GM12878 (cell line): Measurements from ENCODE around the gene TCF12. TPM values are rescaled to one million over a fixed set of nuclear protein-coding genes. Genes with fewer than 3 reads are reported as not detected.

Experiments used
- ATAC-seq: fragments of 200-7000 bp; cut with Tn5 transposase; 3 replicates; pipeline ENCODE4 v1.9.1; 2020; ENCODE audit warnings: mild to moderate bottlenecking, moderate library complexity
- BruUV-seq: library from RNA; stranded (reverse); fragments of 400-500 nt; replicated peaks from 2 replicates; lab custom pipeline; 2021; lab: Mats Ljungman, UMichigan
- CTCF ChIA-PET: fragments of 300-600 bp; sonication (Branson Sonifier 250); formaldehyde crosslinking; extraction: SDS; loops from one replicate; lab custom pipeline; 2021; ENCODE audit warnings: inconsistent platforms; lab: Yijun Ruan, JAX
- POLR2A ChIA-PET: fragments of 350-600 bp; formaldehyde crosslinking; extraction: SDS; loops from one replicate; lab custom pipeline; 2021; ENCODE audit warnings: inconsistent platforms; lab: Charles Lee
- RAD21 ChIA-PET: fragments of 300-600 bp; sonication (Branson Sonifier 250); formaldehyde crosslinking; loops from one replicate; lab custom pipeline; 2023; ENCODE audit warnings: antibody characterized with exemption; ENCODE audit not compliant: unreplicated experiment; lab: Charles Lee
- SMC1A ChIA-PET: fragments of 300-600 bp; sonication (Branson Sonifier 250); formaldehyde crosslinking; loops from one replicate; lab custom pipeline; 2023; ENCODE audit not compliant: unreplicated experiment, uncharacterized antibody; lab: Charles Lee
- DNase-seq: peaks from one replicate; pipeline ENCODE4 v3.0.0-alpha.2; 2011; ENCODE audit warnings: low read depth, low spot score
- FAIRE-seq: peaks from 3 replicates; lab custom pipeline; 2011; peaks lifted over from hg19 to GRCh38; lab: Jason Lieb, UNC
- H2AFZ ChIP-seq: 2 replicates; pipeline ENCODE4 v1.6.0; 2011; ENCODE audit warnings: low read depth, low read length, control low read depth; ENCODE audit not compliant: control insufficient read depth
- H3K27ac ChIP-seq: 2 replicates; pipeline ENCODE4 v1.5.1; 2011; ENCODE audit warnings: control low read depth; ENCODE audit not compliant: control insufficient read depth, insufficient read depth
- H3K27me3 ChIP-seq, 2 experiments: replicated peaks in 1 of 2; 2 replicates each; pipeline versions ENCODE4 v1.6.0 to v1.6.1; 2011; ENCODE audit warnings: low read length in 1 of 2; ENCODE audit not compliant: control insufficient read depth in 2 of 2, insufficient read depth in 2 of 2
- H3K36me3 ChIP-seq, 2 experiments: 2 replicates each; pipeline ENCODE4 v1.5.1; 2011; ENCODE audit warnings: low read length in 1 of 2; ENCODE audit not compliant: control insufficient read depth in 2 of 2, insufficient read depth in 2 of 2
- H3K4me1 ChIP-seq: 2 replicates; pipeline ENCODE4 v1.6.1; 2011; ENCODE audit warnings: mild to moderate bottlenecking, low read length, moderate library complexity, mixed read lengths; ENCODE audit not compliant: control insufficient read depth, insufficient read depth
- H3K4me2 ChIP-seq: 2 replicates; pipeline ENCODE4 v1.6.0; 2011; ENCODE audit warnings: control low read depth; ENCODE audit not compliant: control insufficient read depth, insufficient read depth
- H3K4me3 ChIP-seq: fragments of 200-600 bp; sonication (generic); 2 replicates; pipeline ENCODE4 v1.5.1; 2016
- H3K79me2 ChIP-seq: 2 replicates; pipeline ENCODE4 v1.6.0; 2011; ENCODE audit warnings: low read length; ENCODE audit not compliant: control insufficient read depth, insufficient read depth
- H3K9ac ChIP-seq: 2 replicates; pipeline ENCODE4 v1.8.0; 2011; ENCODE audit warnings: low read length, control low read depth, mixed read lengths; ENCODE audit not compliant: control insufficient read depth, insufficient read depth
- H3K9me3 ChIP-seq: replicated peaks from 3 replicates; pipeline ENCODE4 v1.5.1; 2011; ENCODE audit warnings: mild to moderate bottlenecking, low read length; ENCODE audit not compliant: control insufficient read depth, insufficient read depth
- H4K20me1 ChIP-seq: 2 replicates; pipeline ENCODE4 v1.6.0; 2011; ENCODE audit not compliant: control insufficient read depth, insufficient read depth
- BMI1 ChIP-seq: fragments of 450-650 bp; IDR thresholded peaks from 2 replicates; pipeline ENCODE4 v1.6.1; 2016; ENCODE audit warnings: mild to moderate bottlenecking, moderate library complexity, borderline replicate concordance
- CEBPB ChIP-seq, 2 experiments: fragments of 150-350 bp in 1 of 2; IDR thresholded peaks; 2 replicates each; pipeline ENCODE4 v1.6.1; 2012 to 2014; ENCODE audit warnings: low read depth in 2 of 2, low read length in 2 of 2, borderline replicate concordance in 1 of 2, inconsistent platforms in 1 of 2
- CREM ChIP-seq: IDR thresholded peaks from 2 replicates; pipeline ENCODE4 v1.6.1; 2014; ENCODE audit warnings: antibody characterized with exemption, low read depth
- FOXM1 ChIP-seq: IDR thresholded peaks from 2 replicates; pipeline ENCODE4 v1.6.1; 2012; ENCODE audit warnings: low read depth, mild to moderate bottlenecking, inconsistent platforms, low read length, moderate library complexity
- IRF4 ChIP-seq: IDR thresholded peaks from 2 replicates; pipeline ENCODE4 v1.6.1; 2011; ENCODE audit warnings: low read depth, low read length
- MTA3 ChIP-seq: IDR thresholded peaks from 2 replicates; pipeline ENCODE4 v1.6.1; 2012; ENCODE audit warnings: low read length, inconsistent platforms, borderline replicate concordance
- NFYB ChIP-seq: IDR thresholded peaks from 2 replicates; pipeline ENCODE4 v1.6.1; 2011; ENCODE audit warnings: low read depth, mild to moderate bottlenecking, low read length, improper control_type of control experiment, moderate library complexity; ENCODE audit not compliant: insufficient read depth
- RFX5 ChIP-seq: IDR thresholded peaks from 2 replicates; pipeline ENCODE4 v1.6.1; 2011; ENCODE audit warnings: low read depth, low read length, improper control_type of control experiment
- STAT1 ChIP-seq: fragments of 450-650 bp; conservative IDR thresholded peaks from 2 replicates; pipeline ENCODE4 v1.6.1; 2014; ENCODE audit warnings: antibody characterized with exemption, mild to moderate bottlenecking
- USF2 ChIP-seq: IDR thresholded peaks from 2 replicates; pipeline ENCODE4 v1.6.1; 2011; ENCODE audit warnings: low read depth, low read length, improper control_type of control experiment, borderline replicate concordance
- YY1 ChIP-seq: IDR thresholded peaks from 2 replicates; pipeline ENCODE4 v1.6.1; 2011; ENCODE audit warnings: low read depth, mild to moderate bottlenecking, low read length
- ZBTB40 ChIP-seq: fragments of 450-650 bp; IDR thresholded peaks from 2 replicates; pipeline ENCODE4 v1.6.1; 2016; ENCODE audit warnings: mild to moderate bottlenecking, moderate library complexity, borderline replicate concordance
- WGBS: methylation state at CpG from one replicate; pipeline ENCODE4 v1.1.6; 2016; ENCODE audit warnings: low lambda C conversion rate; ENCODE audit not compliant: insufficient replicate concordance, insufficient coverage; ENCODE audit errors: missing lambda C conversion rate; 5-methylcytosine and 5-hydroxymethylcytosine counted together
- in situ Hi-C: fragments of 300-500 bp; cut with MboI; formaldehyde crosslinking; loops from 9 replicates; pipeline ENCODE4 v1.14.3; 2018; ENCODE audit warnings: mixed read lengths
- intact Hi-C: fragments of 100-400 bp; cut with micrococcal nuclease; formaldehyde crosslinking; loops from one replicate; pipeline ENCODE4 v1.14.2; 2022; ENCODE audit not compliant: unreplicated experiment
- polyA plus RNA-seq, 11 experiments: library from polyadenylated mRNA; depleted of rRNA in 4 of 11; unstranded in 6 of 11; stranded (reverse) in 5 of 11; fragments of >200 nt; fragmentation: Nextera tagmentation in 4 of 11; fragmentation: Illumina TruSeq in 1 of 11; extraction: Ambion mirVana in 4 of 11; extraction: Trizol in 1 of 11; gene quantifications; 1 replicate in 1 of 11; 2 replicates in 10 of 11; pipeline versions ENCODE4 v1.2.1 to v1.2.3, GENCODE V29; 2011 to 2016; ENCODE audit warnings: inconsistent platforms in 2 of 11, missing spikeins in 2 of 11, low read depth in 1 of 11
- total RNA-seq, 4 experiments: library from RNA; depleted of rRNA in 3 of 4; stranded (reverse); fragments of >200 nt in 3 of 4; fragmentation: Illumina TruSeq in 1 of 4; extraction: Trizol in 1 of 4; gene quantifications; 2 replicates each; pipeline versions ENCODE4 v1.2.1 to v1.2.3, GENCODE V29; 2013 to 2021

The TCF12 gene
- total and polyA plus RNA-seq, 10 of the 15 experiments (the other 5 are each of a cell fraction or from before 2014, with no cell fraction given), result 8.2 to 70.9 (median 49.5) TPM

GRCh38 chr15:57195326-57195725 is 276.9 kb downstream of the TCF12 start:
- Histone ChIP-seq H3K9ac (no peak overlapping the region), H3K79me2 (no peaks in the 10 kb centered on the region), H3K36me3 (peaks cover 0 to 14% of the 10 kb centered on the region in 2 experiments; a peak in 2 of 4 replicates), H3K27me3 (no peaks in the 10 kb centered on the region), H3K27ac (no peak overlapping the region), H3K4me3 (no peak overlapping the region), H4K20me1 (no peaks in the 10 kb centered on the region), H2AFZ (no peak overlapping the region), H3K4me1 (peaks cover 4% of the 10 kb centered on the region; the same call in 1 of the 2 replicates), H3K9me3 (no peaks in the 10 kb centered on the region), H3K4me2 (no peak overlapping the region)
- ATAC-seq (no peak), FAIRE-seq (no peak), DNase-seq (no peak)
- intact Hi-C loops (no loop called here), in situ Hi-C loops (no loop called here)
- TF ChIP-seq NFYB (no peak), CREM (no peak)
- ChIA-PET RAD21 (no interaction called here), SMC1A (no interaction called here), CTCF (interaction anchor here (0.6 to 1.0 kb wide), 2 partner anchors 332 to 996 kb away, joined by 3 read pairs; no protein-coding TSS in a partner anchor), POLR2A (no interaction called here)
- no TSS peak for BruUV-seq
- 96% methylated on average over 1 of the region's 1 CpG for WGBS

- SMC1A ChIA-PET, result no interaction called here
- TF ChIP-seq MTA3 (no peak), ZBTB40 (no peak), FOXM1 (no peak), USF2 (no peak), CEBPB (IDR thresholded peaks at IDR 0.05; ENCODE audit: borderline replicate concordance in 1 of 2, low read depth in 2 of 2, low read length in 2 of 2) (no peak), STAT1 (no peak), IRF4 (no peak), RFX5 (no peak), BMI1 (no peak), YY1 (no peak)
These were observed 278.4 kb downstream of the TCF12 start for GRCh38 chr15:57196865-57197264.

More at GRCh38 chr15:57196865-57197264, 278.4 kb downstream of the TCF12 start:
- POLR2A ChIA-PET, result no interaction called here
- Histone ChIP-seq H3K4me2 (no peak overlapping the region), H3K4me1 (no peaks in the 10 kb centered on the region), H2AFZ (no peak overlapping the region), H3K4me3 (no peak overlapping the region), H3K27ac (no peak overlapping the region), H3K9me3 (no peaks in the 10 kb centered on the region), H3K36me3 (peaks cover 0 to 11% of the 10 kb centered on the region in 2 experiments; a peak in 3 of 4 replicates), H4K20me1 (no peaks in the 10 kb centered on the region), H3K9ac (no peak overlapping the region), H3K79me2 (no peaks in the 10 kb centered on the region), H3K27me3 (no peaks in the 10 kb centered on the region)
- DNase-seq (no peak), ATAC-seq (no peak), FAIRE-seq (no peak)
- CTCF ChIA-PET, result interaction anchor here (1.0 kb wide), 1 partner anchor 11 kb away, joined by 3 read pairs; no protein-coding TSS in a partner anchor
- in situ Hi-C loops, result no loop called here
- WGBS, result no CpG with 5 or more reads among the region's 1 CpG
- BruUV-seq, result no TSS peak
- intact Hi-C loops, result no loop called here
- RAD21 ChIA-PET, result no interaction called here
